Prostate gland (tissue), 2 donors: ENCODE measurements around the gene MDK.

ENCODE experiments used
- CTCF ChIP-seq, 4 experiments: fragments of 200-600 bp in 2 of 4; fragments of 450-650 bp in 2 of 4; sonication (generic) in 2 of 4; IDR thresholded peaks; 1 replicate in 3 of 4; 2 replicates in 1 of 4; pipeline ENCODE4 v1.5.1; 2016 to 2019; ENCODE audit warnings: antibody characterized with exemption in 4 of 4, mild to moderate bottlenecking in 2 of 4, moderate library complexity in 2 of 4
- POLR2A ChIP-seq: fragments of 450-650 bp; IDR thresholded peaks from one replicate; pipeline ENCODE4 v1.6.1; 2016; ENCODE audit warnings: antibody characterized with exemption, mild to moderate bottlenecking

- TF ChIP-seq CTCF (IDR thresholded peaks at IDR 0.05) = peak in 3 of 4 experiments; percentile 22 to 54 (median 30)
- no peak for TF ChIP-seq POLR2A
Observed at GRCh38 chr11:46382646-46383403, 1.4 kb downstream of the MDK start.
